ENCODE results near the gene RTEL1.

Gene RTEL1

DNA sequence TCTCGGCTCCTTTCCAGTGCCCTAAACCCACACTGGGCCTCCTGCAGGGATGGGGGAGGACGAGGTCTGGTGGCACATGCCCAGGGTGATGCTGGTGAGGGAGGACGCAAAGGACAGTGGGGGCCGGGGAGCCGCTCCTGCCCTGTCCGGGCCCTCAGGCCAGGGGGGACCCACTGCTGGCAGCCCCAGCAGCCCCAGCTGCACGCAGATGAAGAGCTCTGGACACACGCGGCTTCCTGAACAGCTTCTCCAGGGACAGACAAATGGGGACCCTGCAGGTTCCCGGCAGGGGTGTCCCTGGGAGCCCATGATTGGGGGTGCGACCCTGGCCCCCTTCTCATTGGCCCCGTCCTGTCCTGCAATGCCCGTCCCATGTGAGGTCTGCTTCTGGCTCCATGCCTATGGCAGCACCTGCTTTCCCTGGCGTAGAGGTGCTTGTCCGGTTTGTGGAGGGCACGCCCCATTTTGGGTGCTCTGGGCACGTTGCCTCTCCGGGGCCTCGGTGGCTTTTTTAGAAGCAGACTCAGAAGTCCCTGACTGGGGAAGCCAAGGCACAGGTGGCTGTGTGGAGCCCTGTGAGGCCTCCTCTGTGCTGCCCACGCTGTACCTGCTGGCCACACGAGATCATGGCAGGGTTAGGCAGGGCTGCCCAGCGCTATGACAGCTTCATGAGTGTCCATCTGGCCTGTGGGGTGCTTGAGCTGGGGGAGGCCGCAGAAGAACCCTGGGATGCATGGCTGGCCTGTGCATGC, 22.9 kb downstream of the RTEL1 start:
- TF ChIP-seq, protein P1, sequence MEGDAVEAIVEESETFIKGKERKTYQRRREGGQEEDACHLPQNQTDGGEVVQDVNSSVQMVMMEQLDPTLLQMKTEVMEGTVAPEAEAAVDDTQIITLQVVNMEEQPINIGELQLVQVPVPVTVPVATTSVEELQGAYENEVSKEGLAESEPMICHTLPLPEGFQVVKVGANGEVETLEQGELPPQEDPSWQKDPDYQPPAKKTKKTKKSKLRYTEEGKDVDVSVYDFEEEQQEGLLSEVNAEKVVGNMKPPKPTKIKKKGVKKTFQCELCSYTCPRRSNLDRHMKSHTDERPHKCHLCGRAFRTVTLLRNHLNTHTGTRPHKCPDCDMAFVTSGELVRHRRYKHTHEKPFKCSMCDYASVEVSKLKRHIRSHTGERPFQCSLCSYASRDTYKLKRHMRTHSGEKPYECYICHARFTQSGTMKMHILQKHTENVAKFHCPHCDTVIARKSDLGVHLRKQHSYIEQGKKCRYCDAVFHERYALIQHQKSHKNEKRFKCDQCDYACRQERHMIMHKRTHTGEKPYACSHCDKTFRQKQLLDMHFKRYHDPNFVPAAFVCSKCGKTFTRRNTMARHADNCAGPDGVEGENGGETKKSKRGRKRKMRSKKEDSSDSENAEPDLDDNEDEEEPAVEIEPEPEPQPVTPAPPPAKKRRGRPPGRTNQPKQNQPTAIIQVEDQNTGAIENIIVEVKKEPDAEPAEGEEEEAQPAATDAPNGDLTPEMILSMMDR (conservative IDR thresholded peaks at IDR 0.05): no peak
- H3K27ac ChIP-seq: no peak overlapping the region

DNA sequence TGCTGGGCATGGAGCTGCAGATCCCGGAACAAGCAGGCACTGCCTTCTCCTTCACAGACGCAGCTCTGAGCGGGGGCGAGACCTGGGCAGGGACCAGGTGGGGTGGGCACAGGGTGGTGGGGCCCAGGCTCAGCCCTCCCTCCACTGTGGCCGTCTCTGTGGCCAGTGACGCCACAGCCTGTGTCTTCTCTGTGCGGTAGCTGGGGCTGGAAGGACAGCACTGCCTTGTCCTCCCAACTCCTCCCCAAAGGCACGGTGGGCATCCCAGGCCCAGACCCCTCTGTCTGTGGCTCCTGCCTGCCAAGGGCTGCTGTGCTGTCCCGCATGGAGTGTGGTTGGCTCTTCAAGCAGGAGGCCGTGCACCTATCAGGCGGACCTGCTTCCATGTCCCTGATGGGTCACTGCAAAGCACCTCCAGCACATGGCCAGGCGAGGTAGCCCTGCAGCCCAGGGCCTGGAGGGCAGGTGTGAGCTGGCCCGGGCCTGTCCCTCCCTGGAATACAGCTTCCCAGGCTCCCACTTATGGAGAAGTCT, 23.6 kb downstream of the RTEL1 start:
- TF ChIP-seq, protein P1 (conservative IDR thresholded peaks at IDR 0.05): no peak

DNA sequence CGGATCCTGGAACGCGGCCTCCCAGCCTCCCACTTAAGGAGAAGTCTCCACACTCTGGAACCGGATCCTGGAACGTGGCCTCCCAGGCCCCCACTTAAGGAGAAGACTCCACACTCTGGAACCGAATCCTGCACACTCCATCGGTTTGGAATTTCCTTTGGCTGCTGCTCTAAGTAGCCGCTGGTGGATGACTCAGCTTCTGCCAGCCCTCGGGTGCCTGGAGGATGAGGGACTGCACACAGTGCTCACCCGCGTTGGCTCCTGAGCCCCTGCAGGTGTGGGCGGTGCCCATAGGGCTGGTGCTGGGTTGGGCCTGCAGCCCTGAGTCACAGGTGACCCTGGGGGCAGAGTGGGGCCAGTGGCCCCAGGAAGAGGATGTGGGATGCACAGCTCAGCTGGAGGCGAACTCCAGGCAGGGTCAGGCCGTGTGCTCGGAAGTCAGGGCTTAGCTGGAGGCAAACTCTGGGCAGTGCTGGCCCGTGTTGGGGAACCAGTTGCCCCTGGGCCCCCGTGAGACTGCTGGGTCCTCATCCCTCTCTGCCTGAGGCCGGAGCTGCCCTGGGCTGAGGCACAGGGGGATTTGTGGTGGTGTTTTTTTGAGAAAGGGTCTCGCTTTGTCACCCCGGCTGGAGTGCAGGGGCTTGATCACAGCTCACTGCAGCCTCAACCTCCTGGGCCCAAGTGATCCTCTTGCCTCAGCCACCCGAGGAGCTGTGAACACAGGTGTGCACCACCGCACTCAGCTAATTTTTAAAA, 24.4 kb downstream of the RTEL1 start:
- TF ChIP-seq, protein P1 (conservative IDR thresholded peaks at IDR 0.05): no peak
- H3K27ac ChIP-seq: no peak overlapping the region

More for the DNA sequence above, 23.6 kb downstream of the RTEL1 start:
- no peak overlapping the region for H3K27ac ChIP-seq

DNA sequence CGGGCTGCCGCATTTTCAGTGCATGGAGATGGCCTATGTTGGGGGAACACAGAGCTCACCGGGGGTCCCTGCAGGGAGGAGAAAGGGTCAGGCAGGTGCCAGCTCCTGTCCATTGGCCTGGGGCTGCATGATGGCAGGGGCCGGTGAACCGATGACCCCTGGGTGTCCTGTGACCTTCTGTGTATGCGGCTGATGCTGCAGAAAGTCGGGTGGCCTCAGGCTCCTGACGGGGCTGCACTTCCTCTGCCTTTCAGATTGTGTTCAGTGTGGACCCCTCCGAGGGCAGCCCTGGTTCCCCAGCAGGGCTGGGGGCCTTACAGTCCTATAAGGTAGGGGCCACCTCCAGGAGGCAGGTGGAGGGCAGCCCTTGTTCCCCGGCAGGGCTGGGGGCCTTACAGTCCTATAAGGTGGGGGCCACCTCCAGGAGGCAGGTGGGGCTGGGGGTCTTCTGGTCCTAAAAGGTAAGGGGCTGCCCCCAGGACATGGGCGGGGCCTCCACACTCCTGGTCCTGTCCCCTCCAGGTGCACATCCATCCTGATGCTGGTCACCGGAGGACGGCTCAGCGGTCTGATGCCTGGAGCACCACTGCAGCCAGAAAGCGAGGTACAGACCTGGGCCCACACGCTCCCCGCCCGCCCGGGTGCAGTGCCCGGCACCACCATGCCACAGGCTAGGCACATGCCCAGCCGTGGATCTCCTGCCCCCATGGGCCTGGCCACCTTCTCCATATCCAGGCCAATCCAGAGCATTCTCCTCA, 27.3 kb downstream of the RTEL1 start:
- TF ChIP-seq, protein P1 (conservative IDR thresholded peaks at IDR 0.05): no peak
- H3K27ac ChIP-seq: no peak overlapping the region

DNA sequence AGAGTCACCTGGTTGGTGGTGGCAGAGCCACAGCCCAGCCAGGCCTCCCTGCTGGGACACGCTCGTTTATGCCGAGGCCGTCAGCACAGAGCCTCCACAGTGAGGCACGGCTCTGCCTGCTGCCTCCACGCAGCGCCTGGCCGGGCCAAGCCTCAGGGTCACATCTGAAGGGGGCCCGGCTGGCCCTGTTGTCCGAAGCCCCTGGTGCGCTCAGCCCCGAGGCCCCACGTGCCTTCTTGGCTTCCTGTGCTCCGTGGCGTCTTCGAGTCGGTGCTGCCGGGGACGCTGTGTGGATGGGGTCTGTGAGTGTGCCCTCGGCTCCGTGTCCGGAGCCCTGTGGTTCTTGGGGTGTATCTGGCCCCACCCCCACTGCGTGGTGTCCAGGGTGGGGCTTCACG, 28.0 kb downstream of the RTEL1 start:
- no peak overlapping the region for H3K27ac ChIP-seq
- TF ChIP-seq, protein P1 (conservative IDR thresholded peaks at IDR 0.05): no peak

DNA sequence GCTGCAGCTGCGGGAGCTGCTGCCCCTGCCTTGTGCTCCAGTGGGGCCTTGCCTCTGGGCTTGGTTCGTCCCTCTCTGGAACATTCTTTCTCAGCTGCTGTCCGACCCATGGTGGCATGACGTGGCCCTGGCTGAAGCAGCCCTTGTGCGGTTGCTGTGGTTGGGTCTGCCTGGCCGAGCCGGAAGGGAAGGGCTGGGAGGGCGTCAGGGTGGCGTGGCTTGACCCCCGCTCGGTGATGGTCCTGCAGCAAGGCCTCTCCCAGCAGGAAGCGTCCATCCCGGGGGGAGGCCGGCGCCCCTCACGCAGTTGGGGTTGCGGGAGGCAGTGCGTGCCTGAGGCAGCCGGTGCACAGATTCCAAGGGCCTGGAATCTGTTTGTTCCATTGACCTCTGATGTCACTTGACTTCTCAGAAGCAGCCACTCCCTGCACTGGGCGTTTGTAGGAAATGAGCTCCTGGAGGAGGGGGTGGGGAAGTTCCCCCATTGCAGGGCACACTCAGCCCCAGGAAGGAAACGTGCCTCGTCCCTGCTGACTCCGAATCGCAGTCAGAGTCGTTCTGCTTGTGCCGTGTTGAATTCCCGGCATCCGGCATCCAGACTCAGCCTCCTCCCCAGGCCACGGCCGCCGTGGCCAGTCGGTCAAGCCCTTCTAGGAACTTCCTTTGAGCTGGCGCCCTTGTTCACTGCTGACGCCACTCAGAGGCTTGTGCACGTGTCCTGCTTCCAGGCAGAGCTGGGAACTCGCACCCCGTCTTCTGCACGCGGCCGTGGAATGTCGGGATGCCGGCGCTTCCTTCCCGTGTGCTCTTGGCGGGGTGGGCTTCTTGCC, 28.6 kb downstream of the RTEL1 start:
- H3K27ac ChIP-seq: no peak overlapping the region
- TF ChIP-seq, protein P1 (conservative IDR thresholded peaks at IDR 0.05): no peak
